Stomach smooth muscle (tissue), 2 donors: Measurements from ENCODE around the gene CNKSR2.
"Not testable (repeated sequence)": the region's sequence is repeated elsewhere in the genome, so short reads cannot be mapped to it uniquely, and the experiment has no call there.

Experiments
- H3K27ac ChIP-seq: one replicate; pipeline ENCODE4 v1.7.0; 2013; ENCODE audit warnings: mild to moderate bottlenecking, low read length, inconsistent platforms
- H3K27me3 ChIP-seq, 2 donors: one replicate each; pipeline ENCODE4 v1.7.0; 2013; ENCODE audit warnings: low read length in 2 of 2; ENCODE audit not compliant: insufficient read depth in 2 of 2, control insufficient read depth in 1 of 2
- H3K36me3 ChIP-seq, 2 donors: one replicate each; pipeline ENCODE4 v1.7.0; 2013; ENCODE audit warnings: low read length in 2 of 2; ENCODE audit not compliant: control insufficient read depth in 2 of 2, insufficient read depth in 2 of 2
- H3K4me1 ChIP-seq: one replicate; pipeline ENCODE4 v1.7.0; 2013; ENCODE audit warnings: low read length; ENCODE audit not compliant: control insufficient read depth, insufficient read depth
- H3K4me3 ChIP-seq, 2 donors: one replicate each; pipeline ENCODE4 v1.7.0; 2013; ENCODE audit warnings: low read length in 2 of 2
- H3K9ac ChIP-seq, 2 donors: one replicate each; pipeline ENCODE4 v1.7.0; 2013; ENCODE audit warnings: low read length in 2 of 2, mild to moderate bottlenecking in 1 of 2
- H3K9me3 ChIP-seq, 2 donors: one replicate each; pipeline ENCODE4 v1.7.0; 2013; ENCODE audit warnings: low read length in 2 of 2; ENCODE audit not compliant: control insufficient read depth in 2 of 2
- donor health status: healthy.
- donor health status: Pancreatic carcinoma.

CNKSR2 gene

GRCh38 chrX:21437036-21437435 lies 62.8 kb downstream of the CNKSR2 start:
- no peaks in the 10 kb centered on the region for H3K27me3 ChIP-seq
- H3K9ac ChIP-seq = no peak overlapping the region

GRCh38 chrX:21438792-21439191 lies 64.6 kb downstream of the CNKSR2 start:
- H3K27ac ChIP-seq = no peak overlapping the region
- H3K4me1 ChIP-seq = no peaks in the 10 kb centered on the region
- H3K27me3 ChIP-seq = no peaks in the 10 kb centered on the region
- H3K36me3 ChIP-seq = no peaks in the 10 kb centered on the region
- no peaks in the 10 kb centered on the region for H3K9me3 ChIP-seq
- no peak overlapping the region for H3K9ac ChIP-seq
- no peak overlapping the region for H3K4me3 ChIP-seq

More at GRCh38 chrX:21437036-21437435, 62.8 kb downstream of the CNKSR2 start:
- H3K36me3 ChIP-seq = no peaks in the 10 kb centered on the region
- H3K9me3 ChIP-seq = no peaks in the 10 kb centered on the region
- no peak overlapping the region for H3K27ac ChIP-seq
- no peaks in the 10 kb centered on the region for H3K4me1 ChIP-seq
- no peak overlapping the region for H3K4me3 ChIP-seq

- H3K4me3 ChIP-seq = no peak overlapping the region
- no peak overlapping the region for H3K9ac ChIP-seq
- no peaks in the 10 kb centered on the region for H3K9me3 ChIP-seq
- no peaks in the 10 kb centered on the region for H3K27me3 ChIP-seq
- no peaks in the 10 kb centered on the region for H3K4me1 ChIP-seq
- no peak overlapping the region for H3K27ac ChIP-seq
- no peaks in the 10 kb centered on the region for H3K36me3 ChIP-seq
These were observed 66.7 kb downstream of the CNKSR2 start for GRCh38 chrX:21440911-21441310.

GRCh38 chrX:21457718-21458117 lies 83.5 kb downstream of the CNKSR2 start:
- Histone ChIP-seq H3K27me3 (no peaks in the 10 kb centered on the region), H3K9ac (no peak overlapping the region), H3K4me1 (no peaks in the 10 kb centered on the region), H3K27ac (no peak overlapping the region), H3K4me3 (no peak overlapping the region), H3K9me3 (no peaks in the 10 kb centered on the region), H3K36me3 (no peaks in the 10 kb centered on the region)

GRCh38 chrX:21469071-21469470 lies 94.9 kb downstream of the CNKSR2 start:
- Histone ChIP-seq H3K36me3 (no peaks in the 10 kb centered on the region), H3K27ac (no peak overlapping the region), H3K9ac (no peak overlapping the region), H3K4me3 (no peak overlapping the region), H3K27me3 (no peaks in the 10 kb centered on the region), H3K4me1 (no peaks in the 10 kb centered on the region), H3K9me3 (no peaks in the 10 kb centered on the region)

GRCh38 chrX:21476909-21477308 lies 102.7 kb downstream of the CNKSR2 start:
- Histone ChIP-seq H3K36me3 (no peaks in the 10 kb centered on the region), H3K4me3 (no peak overlapping the region), H3K27me3 (no peaks in the 10 kb centered on the region), H3K4me1 (no peaks in the 10 kb centered on the region), H3K9me3 (no peaks in the 10 kb centered on the region), H3K9ac (no peak overlapping the region), H3K27ac (no peak overlapping the region)

GRCh38 chrX:21479695-21480270 lies 105.6 kb downstream of the CNKSR2 start:
- no peak overlapping the region for H3K9ac ChIP-seq
- H3K9me3 ChIP-seq = no peaks in the 10 kb centered on the region
- H3K4me1 ChIP-seq = no peaks in the 10 kb centered on the region
- no peaks in the 10 kb centered on the region for H3K36me3 ChIP-seq
- no peak overlapping the region for H3K27ac ChIP-seq
- no peaks in the 10 kb centered on the region for H3K27me3 ChIP-seq
- H3K4me3 ChIP-seq = no peak overlapping the region

- H3K4me1 ChIP-seq = no peaks in the 10 kb centered on the region
- no peaks in the 10 kb centered on the region for H3K36me3 ChIP-seq
- no peak overlapping the region for H3K9ac ChIP-seq
- H3K27me3 ChIP-seq = no peaks in the 10 kb centered on the region
- no peak overlapping the region for H3K4me3 ChIP-seq
- H3K27ac ChIP-seq = no peak overlapping the region
- no peaks in the 10 kb centered on the region for H3K9me3 ChIP-seq
These were observed 107.5 kb downstream of the CNKSR2 start for GRCh38 chrX:21481761-21482160.

GRCh38 chrX:21484051-21484450 lies 109.8 kb downstream of the CNKSR2 start:
- not testable (repeated sequence) for H3K4me1 ChIP-seq

GRCh38 chrX:21487832-21488231 lies 113.6 kb downstream of the CNKSR2 start:
- no peaks in the 10 kb centered on the region for H3K27me3 ChIP-seq
- no peaks in the 10 kb centered on the region for H3K9me3 ChIP-seq
- H3K36me3 ChIP-seq = no peaks in the 10 kb centered on the region
- no peak overlapping the region for H3K9ac ChIP-seq
- no peaks in the 10 kb centered on the region for H3K4me1 ChIP-seq
- H3K4me3 ChIP-seq = no peak overlapping the region
- H3K27ac ChIP-seq = no peak overlapping the region

More at GRCh38 chrX:21484051-21484450, 109.8 kb downstream of the CNKSR2 start:
- H3K36me3 ChIP-seq, H3K27ac ChIP-seq, H3K4me3 ChIP-seq, H3K27me3 ChIP-seq, H3K9ac ChIP-seq, H3K9me3 ChIP-seq: not testable (repeated sequence)

- Histone ChIP-seq H3K27ac (no peak overlapping the region), H3K9ac (no peak overlapping the region), H3K36me3 (no peaks in the 10 kb centered on the region), H3K4me3 (no peak overlapping the region), H3K9me3 (no peaks in the 10 kb centered on the region), H3K4me1 (no peaks in the 10 kb centered on the region), H3K27me3 (no peaks in the 10 kb centered on the region)
These were observed 116.1 kb downstream of the CNKSR2 start for GRCh38 chrX:21490341-21490740.
